HG03175 (cell line): ENCODE measurements around the gene KCNT2.
"Not testable (repeated sequence)": the region's sequence is repeated elsewhere in the genome, so short reads cannot be mapped to it uniquely, and the experiment has no call there.

Source experiments
- ATAC-seq: cut with Tn5 transposase; IDR thresholded peaks from one replicate; pipeline ENCODE4 v1.9.1; 2021; ENCODE audit warnings: mild to moderate bottlenecking, moderate library complexity; ENCODE audit not compliant: unreplicated experiment

Gene KCNT2

GRCh38 chr1:196590959-196591358 lies 17.3 kb downstream of the KCNT2 start:
- no peak for ATAC-seq

- no peak for ATAC-seq
Measured at GRCh38 chr1:196590012-196590708, 18.1 kb downstream of the KCNT2 start.

- ATAC-seq = no peak
Measured at GRCh38 chr1:196584696-196585095, 23.5 kb downstream of the KCNT2 start.

- no peak for ATAC-seq
Measured at GRCh38 chr1:196577386-196577785, 30.9 kb downstream of the KCNT2 start.

- no peak for ATAC-seq
Measured at GRCh38 chr1:196573226-196573625, 35.0 kb downstream of the KCNT2 start.

- no peak for ATAC-seq
Measured at GRCh38 chr1:196567238-196567637, 41.0 kb downstream of the KCNT2 start.

GRCh38 chr1:196563768-196564167 lies 44.5 kb downstream of the KCNT2 start:
- ATAC-seq = no peak

GRCh38 chr1:196559314-196559713 lies 48.9 kb downstream of the KCNT2 start:
- no peak for ATAC-seq

- ATAC-seq = peak; percentile 76
Measured at GRCh38 chr1:196558411-196558810, 49.8 kb downstream of the KCNT2 start.

- no peak for ATAC-seq
Measured at GRCh38 chr1:196557797-196558196, 50.4 kb downstream of the KCNT2 start.

GRCh38 chr1:196550731-196551130 lies 57.5 kb downstream of the KCNT2 start:
- no peak for ATAC-seq

- ATAC-seq = no peak
Measured at GRCh38 chr1:196546272-196547111, 61.7 kb downstream of the KCNT2 start.

- no peak for ATAC-seq
Measured at GRCh38 chr1:196545222-196545621, 63.0 kb downstream of the KCNT2 start.

- no peak for ATAC-seq
Measured at GRCh38 chr1:196544617-196545016, 63.6 kb downstream of the KCNT2 start.

- ATAC-seq = no peak
Measured at GRCh38 chr1:196543833-196544232, 64.4 kb downstream of the KCNT2 start.

- no peak for ATAC-seq
Measured at GRCh38 chr1:196538473-196538872, 69.8 kb downstream of the KCNT2 start.

GRCh38 chr1:196535727-196536126 lies 72.5 kb downstream of the KCNT2 start:
- no peak for ATAC-seq

- ATAC-seq = no peak
Measured at GRCh38 chr1:196531737-196532524, 76.3 kb downstream of the KCNT2 start.

GRCh38 chr1:196527919-196528318 lies 80.3 kb downstream of the KCNT2 start:
- ATAC-seq = no peak

- ATAC-seq = not testable (repeated sequence)
Measured at GRCh38 chr1:196522574-196523345, 85.5 kb downstream of the KCNT2 start.

GRCh38 chr1:196517193-196517592 lies 91.0 kb downstream of the KCNT2 start:
- no peak for ATAC-seq
